ENCODE data around the gene KPNA3.

Gene KPNA3

DNA sequence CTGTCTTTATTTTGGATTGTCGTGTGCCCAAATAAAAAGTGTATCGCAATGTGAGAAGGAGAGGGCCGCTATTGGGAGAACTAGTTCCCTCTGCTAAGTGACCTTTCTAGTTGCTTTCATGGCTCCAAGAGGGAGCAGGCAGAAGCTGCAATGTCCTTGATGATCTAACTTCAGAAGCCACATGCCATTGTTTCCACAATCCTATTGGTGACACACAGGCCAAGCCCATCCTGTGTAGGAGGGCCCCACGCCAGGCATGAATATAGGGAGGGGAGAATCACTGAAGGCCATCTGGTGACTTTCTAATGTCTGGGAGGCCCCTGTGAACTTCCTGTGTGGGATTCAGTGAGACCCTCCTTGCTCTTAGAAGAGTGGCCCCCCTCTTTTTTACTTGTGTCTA is 47.8 kb upstream of the KPNA3 start:
- Histone ChIP-seq H3K4me3 (ENCODE audit: low read length) (no peak overlapping the region), H3K79me2 (ENCODE audit: low read length) (no peaks in the 10 kb centered on the region), H4K20me1 (ENCODE audit: insufficient read depth, low read length) (no peaks in the 10 kb centered on the region), H3K27ac (ENCODE audit: low read length) (no peak overlapping the region), H3K27me3 (replicated peaks; ENCODE audit: insufficient read depth, low read length) (no peaks in the 10 kb centered on the region), H2AFZ (ENCODE audit: low read length) (no peak overlapping the region), H3K9ac (ENCODE audit: low read length) (no peak overlapping the region), H3K9me2 (replicated peaks; ENCODE audit: insufficient read depth, low read length) (no peaks in the 10 kb centered on the region), H3K4me2 (ENCODE audit: low read depth, low read length) (no peak overlapping the region), H3K36me3 (replicated peaks; ENCODE audit: insufficient read depth, low read length) (no peaks in the 10 kb centered on the region), H3F3A (ENCODE audit: insufficient read depth, low read length) (no peaks in the 10 kb centered on the region), H3K9me3 (replicated peaks; ENCODE audit: insufficient read depth, low read length) (no peaks in the 10 kb centered on the region), H3K4me1 (ENCODE audit: low read length) (no peaks in the 10 kb centered on the region)
- no peak for DNase-seq
- TF ChIP-seq EZH2 (optimal IDR thresholded peaks at IDR 0.05; ENCODE audit: low read depth, low read length) = no peak
- no peak for TF ChIP-seq EZH2phosphoT487 (IDR thresholded peaks at IDR 0.05; ENCODE audit: low read length)
- TF ChIP-seq, protein P1, sequence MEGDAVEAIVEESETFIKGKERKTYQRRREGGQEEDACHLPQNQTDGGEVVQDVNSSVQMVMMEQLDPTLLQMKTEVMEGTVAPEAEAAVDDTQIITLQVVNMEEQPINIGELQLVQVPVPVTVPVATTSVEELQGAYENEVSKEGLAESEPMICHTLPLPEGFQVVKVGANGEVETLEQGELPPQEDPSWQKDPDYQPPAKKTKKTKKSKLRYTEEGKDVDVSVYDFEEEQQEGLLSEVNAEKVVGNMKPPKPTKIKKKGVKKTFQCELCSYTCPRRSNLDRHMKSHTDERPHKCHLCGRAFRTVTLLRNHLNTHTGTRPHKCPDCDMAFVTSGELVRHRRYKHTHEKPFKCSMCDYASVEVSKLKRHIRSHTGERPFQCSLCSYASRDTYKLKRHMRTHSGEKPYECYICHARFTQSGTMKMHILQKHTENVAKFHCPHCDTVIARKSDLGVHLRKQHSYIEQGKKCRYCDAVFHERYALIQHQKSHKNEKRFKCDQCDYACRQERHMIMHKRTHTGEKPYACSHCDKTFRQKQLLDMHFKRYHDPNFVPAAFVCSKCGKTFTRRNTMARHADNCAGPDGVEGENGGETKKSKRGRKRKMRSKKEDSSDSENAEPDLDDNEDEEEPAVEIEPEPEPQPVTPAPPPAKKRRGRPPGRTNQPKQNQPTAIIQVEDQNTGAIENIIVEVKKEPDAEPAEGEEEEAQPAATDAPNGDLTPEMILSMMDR (IDR thresholded peaks at IDR 0.05; ENCODE audit: low read length) = no peak

DNA sequence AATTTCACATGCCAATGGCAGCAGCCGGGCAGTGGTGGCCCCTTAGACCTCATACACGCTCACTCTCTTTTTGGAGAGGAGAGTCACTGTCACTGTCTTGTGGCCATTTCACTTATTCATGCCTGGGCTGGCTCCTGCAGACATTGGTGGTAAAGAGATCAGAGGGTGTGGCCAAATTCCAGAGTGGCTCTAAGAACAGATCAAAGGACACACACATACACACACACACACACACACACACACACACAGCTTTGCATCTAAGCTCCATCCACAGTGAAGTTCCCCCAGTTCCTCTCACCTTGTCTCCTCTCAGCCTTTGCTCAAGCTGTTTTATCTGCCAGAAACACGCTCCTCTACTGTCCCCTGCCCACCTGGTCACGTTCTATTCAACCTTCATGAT is 46.5 kb upstream of the KPNA3 start:
- Histone ChIP-seq H3K9me2 (replicated peaks; ENCODE audit: insufficient read depth, low read length) (no peaks in the 10 kb centered on the region), H3K4me2 (ENCODE audit: low read depth, low read length) (no peak overlapping the region), H3K27ac (ENCODE audit: low read length) (no peak overlapping the region), H3K4me1 (ENCODE audit: low read length) (no peaks in the 10 kb centered on the region), H3K36me3 (replicated peaks; ENCODE audit: insufficient read depth, low read length) (no peaks in the 10 kb centered on the region), H4K20me1 (ENCODE audit: insufficient read depth, low read length) (no peaks in the 10 kb centered on the region), H3K27me3 (replicated peaks; ENCODE audit: insufficient read depth, low read length) (no peaks in the 10 kb centered on the region), H3K4me3 (ENCODE audit: low read length) (no peak overlapping the region), H2AFZ (ENCODE audit: low read length) (no peak overlapping the region), H3K9ac (ENCODE audit: low read length) (no peak overlapping the region), H3F3A (ENCODE audit: insufficient read depth, low read length) (no peaks in the 10 kb centered on the region), H3K79me2 (ENCODE audit: low read length) (no peaks in the 10 kb centered on the region), H3K9me3 (replicated peaks; ENCODE audit: insufficient read depth, low read length) (no peaks in the 10 kb centered on the region)
- TF ChIP-seq EZH2 (optimal IDR thresholded peaks at IDR 0.05; ENCODE audit: low read depth, low read length) = no peak
- TF ChIP-seq, protein P1 (IDR thresholded peaks at IDR 0.05; ENCODE audit: low read length) = no peak
- TF ChIP-seq EZH2phosphoT487 (IDR thresholded peaks at IDR 0.05; ENCODE audit: low read length) = no peak
- no peak for DNase-seq

DNA sequence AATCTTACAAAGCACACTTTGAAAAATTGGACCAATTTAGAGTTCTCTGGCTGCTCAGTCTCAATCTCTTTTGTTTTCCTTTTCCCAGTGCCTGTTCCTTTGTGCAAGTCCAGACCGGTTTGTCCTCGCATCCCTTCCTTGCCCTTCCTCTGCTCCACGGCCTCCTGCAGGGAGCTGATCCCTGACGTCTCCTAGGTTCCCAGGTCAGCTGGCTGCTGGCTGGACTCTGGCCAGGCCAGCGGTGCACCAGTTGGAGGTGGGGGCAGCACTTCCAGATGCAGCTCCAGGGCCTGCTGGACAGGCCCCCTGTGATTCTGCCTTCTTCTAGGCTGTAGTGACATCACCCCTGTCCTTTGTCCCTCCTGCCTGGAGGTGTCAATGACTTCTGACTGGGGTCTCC is 44.0 kb upstream of the KPNA3 start:
- no peaks in the 10 kb centered on the region for H3K9me3 ChIP-seq (replicated peaks; ENCODE audit: insufficient read depth, low read length)
- H3K79me2 ChIP-seq (ENCODE audit: low read length) = no peaks in the 10 kb centered on the region
- no peak overlapping the region for H2AFZ ChIP-seq (ENCODE audit: low read length)
- H4K20me1 ChIP-seq (ENCODE audit: insufficient read depth, low read length) = no peaks in the 10 kb centered on the region
- TF ChIP-seq, protein P1 (IDR thresholded peaks at IDR 0.05; ENCODE audit: low read length) = no peak
- TF ChIP-seq EZH2 (optimal IDR thresholded peaks at IDR 0.05; ENCODE audit: low read depth, low read length) (no peak), EZH2phosphoT487 (IDR thresholded peaks at IDR 0.05; ENCODE audit: low read length) (no peak)
- no peak overlapping the region for H3K9ac ChIP-seq (ENCODE audit: low read length)
- H3K36me3 ChIP-seq (replicated peaks; ENCODE audit: insufficient read depth, low read length) = no peaks in the 10 kb centered on the region
- H3K9me2 ChIP-seq (replicated peaks; ENCODE audit: insufficient read depth, low read length) = no peaks in the 10 kb centered on the region
- H3K4me2 ChIP-seq (ENCODE audit: low read depth, low read length) = no peak overlapping the region
- H3K27me3 ChIP-seq (replicated peaks; ENCODE audit: insufficient read depth, low read length) = no peaks in the 10 kb centered on the region
- H3F3A ChIP-seq (ENCODE audit: insufficient read depth, low read length) = no peaks in the 10 kb centered on the region
- no peaks in the 10 kb centered on the region for H3K4me1 ChIP-seq (ENCODE audit: low read length)
- no peak for DNase-seq
- H3K27ac ChIP-seq (ENCODE audit: low read length) = no peak overlapping the region
- H3K4me3 ChIP-seq (ENCODE audit: low read length) = no peak overlapping the region
